ENCODE results near the gene BLOC1S3.
"Not testable (repeated sequence)": the region's sequence is repeated elsewhere in the genome, so short reads cannot be mapped to it uniquely, and the experiment has no call there.

Gene BLOC1S3

GRCh38 chr19:45186509-45187334, 8.1 kb downstream of the BLOC1S3 start:
- DNase-seq = no peak

DNA sequence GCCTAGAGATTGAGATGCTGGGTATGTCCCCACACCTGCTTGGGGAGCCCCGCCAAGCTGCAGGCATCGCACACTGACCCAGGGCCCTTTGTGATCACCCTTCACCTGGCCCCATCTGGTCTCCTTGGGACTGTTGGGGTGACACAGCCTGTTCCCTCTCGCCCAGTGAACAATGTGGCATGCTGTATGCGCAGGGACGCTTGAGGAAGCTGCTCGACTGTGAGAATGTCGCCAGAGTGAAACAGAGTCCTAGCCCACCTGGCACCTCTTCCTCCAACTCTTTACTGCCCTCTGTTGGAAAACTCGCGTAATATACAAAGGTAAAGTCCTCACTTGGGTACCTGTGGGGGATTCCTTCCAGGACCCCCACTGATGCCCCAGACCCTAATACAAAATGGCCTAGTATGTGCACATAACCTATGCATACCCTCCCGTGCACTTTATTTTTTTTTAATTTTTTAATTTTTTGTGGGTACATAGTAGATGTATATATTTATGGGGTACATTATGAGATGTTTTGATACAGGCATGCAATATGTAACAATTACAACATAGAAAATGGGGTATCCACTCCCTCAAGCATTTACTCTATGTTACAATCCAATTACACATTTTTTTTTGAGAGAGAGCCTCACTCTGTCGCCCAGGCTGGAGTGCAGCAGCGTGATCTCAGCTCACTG, 9.0 kb downstream of the BLOC1S3 start:
- peak; percentile 1 to 26 for DNase-seq

DNA sequence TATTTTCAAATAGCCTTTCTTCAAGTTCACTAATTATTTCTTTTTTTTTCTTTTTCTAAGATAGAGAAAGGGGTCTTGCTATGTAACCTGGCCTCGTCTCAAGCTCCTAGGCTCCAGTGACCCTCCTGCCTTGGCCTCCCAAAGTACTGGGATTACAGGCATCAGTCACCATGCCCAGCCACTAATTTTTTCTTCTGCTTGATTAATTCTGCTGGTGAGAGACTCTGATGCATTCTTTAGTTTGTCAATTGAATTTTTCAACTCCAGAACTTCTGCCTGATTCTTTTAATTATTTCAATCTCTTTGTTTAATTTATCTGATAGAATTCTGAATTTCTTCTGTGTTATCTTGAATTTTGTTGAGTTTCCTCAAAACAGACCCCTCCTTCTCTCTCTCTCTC, 11.4 kb downstream of the BLOC1S3 start:
- DNase-seq = no peak

DNA sequence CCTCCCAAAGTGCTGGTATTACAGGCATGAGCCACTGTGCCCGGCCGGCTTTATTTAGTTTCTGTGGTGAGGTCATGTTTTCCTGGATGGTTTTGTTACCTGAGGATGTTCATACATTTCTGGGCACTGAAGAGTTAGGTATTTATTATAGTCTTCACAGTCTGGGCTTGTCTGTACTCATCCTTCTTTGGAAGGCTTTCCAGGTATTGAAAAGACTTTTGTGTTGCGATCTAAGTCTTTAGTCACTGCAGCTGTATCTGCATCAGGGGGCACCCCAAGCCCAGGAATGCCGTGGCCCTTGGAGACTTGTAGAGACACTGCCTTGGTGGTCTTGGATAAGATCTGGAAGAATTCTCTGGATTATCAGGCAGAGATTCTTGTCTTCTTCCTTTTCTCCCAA, 12.8 kb downstream of the BLOC1S3 start:
- no peak for DNase-seq

- no peak for DNase-seq
Observed at GRCh38 chr19:45195764-45196163, 17.2 kb downstream of the BLOC1S3 start.

- DNase-seq = no peak
Observed at GRCh38 chr19:45200568-45200967, 22.0 kb downstream of the BLOC1S3 start.

DNA sequence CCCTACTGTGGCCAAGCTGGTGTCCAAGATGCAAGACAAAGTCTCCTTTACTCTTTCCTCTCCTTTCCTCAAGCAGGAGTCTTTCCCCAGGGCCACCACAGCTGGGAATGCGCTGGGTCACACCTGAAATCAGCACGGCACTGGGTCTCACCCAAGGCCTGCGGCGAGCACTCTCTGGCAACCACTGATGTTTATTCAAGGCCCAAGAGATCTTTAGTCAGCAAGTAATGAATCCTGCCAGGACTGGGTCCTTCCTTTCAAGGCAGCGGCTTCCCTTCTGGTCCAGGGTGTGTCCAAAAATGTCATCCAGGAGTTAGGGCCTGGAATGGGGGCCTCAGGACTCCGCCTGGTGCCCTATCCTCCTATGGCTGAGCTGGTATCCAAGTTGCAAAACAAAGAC, 24.1 kb downstream of the BLOC1S3 start:
- DNase-seq = no peak

DNA sequence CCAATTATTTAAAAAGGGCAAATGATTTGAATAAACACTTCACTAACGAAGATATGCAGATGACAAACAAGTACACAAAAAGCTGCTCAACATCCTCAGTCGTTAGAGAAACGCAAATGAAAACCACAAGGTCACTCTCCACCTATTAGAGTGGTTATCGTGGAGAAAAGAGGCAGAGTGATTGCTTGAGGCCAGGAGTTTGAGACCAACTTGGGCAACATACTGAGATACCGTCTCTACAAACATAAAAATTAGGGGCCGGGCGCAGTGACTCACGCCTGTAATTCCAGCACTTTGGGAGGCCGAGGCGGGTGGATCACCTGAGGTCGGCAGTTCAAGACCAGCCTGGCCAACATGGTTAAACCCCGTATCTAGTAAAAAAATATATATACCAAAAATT, 27.2 kb downstream of the BLOC1S3 start:
- DNase-seq = no peak

DNA sequence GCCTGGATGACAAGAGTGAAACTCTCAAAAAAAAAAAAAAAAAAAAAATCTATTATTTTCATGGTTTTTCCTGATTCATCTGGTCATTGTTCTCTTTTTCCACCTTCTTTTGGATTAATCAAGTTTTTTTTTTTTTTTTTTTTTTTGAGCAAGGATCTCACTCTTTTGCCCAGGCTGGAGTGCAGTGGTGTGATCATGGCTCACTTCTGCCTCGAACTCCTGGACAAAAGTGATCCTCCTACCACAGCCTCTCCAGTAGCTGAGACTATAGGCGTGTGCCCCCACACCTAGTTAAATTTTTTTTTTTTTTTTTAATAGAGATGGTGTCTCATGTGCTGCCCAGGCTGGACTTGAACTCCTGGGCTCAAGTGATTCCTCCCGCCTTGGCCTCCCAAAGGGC, 27.7 kb downstream of the BLOC1S3 start:
- DNase-seq = no peak

DNA sequence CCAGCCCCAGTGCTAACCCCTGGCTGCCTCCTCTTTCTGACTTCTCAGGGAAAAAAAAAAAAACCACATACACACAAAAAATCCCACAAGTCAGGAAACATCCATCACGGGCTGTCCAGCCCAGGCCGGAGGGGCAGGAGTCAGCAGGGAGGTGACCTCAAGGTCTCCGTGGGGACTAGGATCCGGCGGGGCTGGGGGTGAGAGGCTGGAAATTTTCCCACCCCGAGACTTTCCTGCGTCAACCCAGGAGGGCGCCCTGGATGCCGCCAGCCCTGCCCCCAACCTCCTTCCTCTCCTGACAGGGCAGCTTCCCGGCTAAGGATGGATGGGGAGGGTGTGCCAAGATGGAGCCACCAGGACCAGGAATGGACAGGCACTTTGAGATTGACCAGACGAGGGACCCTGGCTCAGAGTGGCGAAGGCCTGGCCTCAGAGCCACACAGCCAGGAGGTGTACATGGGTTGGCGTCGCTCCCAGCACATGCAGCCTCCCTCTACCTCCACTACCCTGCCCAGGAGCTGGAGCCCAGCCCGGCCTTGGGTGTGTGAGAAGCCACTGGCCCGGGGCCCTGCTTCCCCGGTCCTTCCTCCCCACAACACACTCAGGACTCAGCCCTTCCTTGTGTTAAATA, 33.3 kb downstream of the BLOC1S3 start:
- no peak for DNase-seq

- DNase-seq = no peak
Observed at GRCh38 chr19:45213031-45213430, 34.4 kb downstream of the BLOC1S3 start.

DNA sequence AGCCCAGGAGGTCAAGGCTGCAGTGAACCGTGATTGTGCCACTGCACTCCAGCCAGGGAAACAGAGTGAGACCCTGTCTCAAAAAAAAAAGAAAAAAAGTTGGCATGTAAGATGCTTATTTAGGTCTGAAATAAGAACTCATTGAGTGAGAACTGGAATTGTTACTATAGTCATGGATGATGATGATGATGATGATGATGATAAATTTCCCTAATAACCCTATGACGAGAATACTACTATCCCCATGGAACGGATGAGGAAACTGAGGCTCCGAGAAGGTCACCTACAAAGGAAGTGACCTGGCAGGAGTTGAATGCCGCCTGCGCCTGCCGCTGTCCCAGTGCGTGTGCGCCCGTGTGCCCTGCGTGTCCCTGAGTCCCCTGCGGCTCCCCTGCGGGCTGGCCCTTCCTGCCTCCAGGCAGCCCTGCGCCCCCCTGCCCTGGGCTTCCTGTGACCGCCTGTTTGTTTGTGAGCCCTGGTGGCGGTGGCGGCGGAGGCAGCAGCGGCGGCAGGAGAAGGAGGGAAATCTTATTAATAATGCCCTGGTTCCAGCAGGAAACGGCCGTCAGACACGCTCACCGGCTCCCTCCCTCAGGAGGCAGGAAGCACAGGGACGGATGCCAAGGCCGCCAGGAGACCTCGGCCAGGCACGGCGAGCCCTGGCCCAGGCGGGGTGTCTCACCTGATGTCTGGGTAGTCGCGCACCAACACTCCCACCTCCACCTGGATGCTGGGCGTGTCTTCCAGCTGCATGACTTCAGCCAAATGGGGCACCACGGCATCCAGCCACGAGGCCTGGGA, 37.0 kb downstream of the BLOC1S3 start:
- DNase-seq = no peak

- no peak for DNase-seq
Observed at GRCh38 chr19:45216667-45217066, 38.1 kb downstream of the BLOC1S3 start.

DNA sequence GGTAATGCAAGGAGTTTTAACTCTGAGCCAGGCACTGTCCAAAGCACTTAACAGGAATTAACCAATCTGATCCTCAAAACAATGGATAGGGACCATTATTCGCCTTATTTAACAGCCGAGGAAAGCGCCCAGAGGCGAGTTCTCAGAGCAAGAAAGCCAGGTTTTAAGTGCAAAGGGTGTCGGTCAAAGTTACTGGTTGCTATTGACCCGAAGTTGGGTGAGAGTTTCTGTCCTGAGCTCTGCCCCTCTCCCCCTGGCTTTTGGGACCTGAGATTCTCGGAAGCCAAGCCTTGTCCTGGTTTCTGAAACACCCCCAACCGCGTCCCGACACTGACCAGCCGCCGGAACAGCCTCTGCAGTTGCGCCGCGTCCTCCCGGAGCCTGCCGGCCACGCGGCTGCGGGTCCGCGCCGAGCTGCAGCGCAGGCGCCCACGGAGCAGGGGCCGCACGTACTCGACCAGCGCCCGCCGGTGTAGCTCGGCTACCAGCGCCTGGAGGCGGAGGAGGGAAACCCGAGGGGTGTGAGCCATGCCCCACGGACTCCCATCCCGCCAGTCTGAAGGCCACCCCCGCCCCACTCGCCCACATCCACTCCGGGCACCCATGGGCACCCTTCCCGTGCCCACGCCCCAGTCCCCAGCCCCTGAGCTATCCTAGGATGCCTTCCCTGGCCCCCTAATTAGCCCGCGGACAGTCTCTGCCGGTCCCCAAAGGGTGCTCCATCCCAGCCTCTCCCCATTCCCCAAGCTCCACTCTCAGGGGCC, 38.8 kb downstream of the BLOC1S3 start:
- no peak for DNase-seq

GRCh38 chr19:45217957-45218334, 39.4 kb downstream of the BLOC1S3 start:
- no peak for DNase-seq

DNA sequence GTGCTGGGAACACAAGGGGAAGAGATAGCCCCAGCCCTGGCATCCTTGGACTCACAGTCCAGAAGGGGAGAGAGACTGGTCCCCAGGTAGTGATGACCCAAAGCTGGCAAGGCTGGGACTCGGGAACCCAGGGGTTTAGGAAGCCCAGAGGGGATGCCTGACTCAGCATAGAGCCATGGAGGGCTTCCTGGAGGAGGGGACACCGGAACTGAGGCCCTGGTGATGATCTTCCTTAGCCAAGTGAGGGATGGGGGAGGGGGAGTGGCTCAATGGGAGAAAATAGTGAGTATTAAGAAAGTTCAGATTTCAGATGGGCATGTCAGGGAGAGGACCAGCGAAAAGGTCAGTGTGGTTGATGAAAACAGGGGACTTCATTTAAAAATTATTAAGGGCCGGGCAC, 39.8 kb downstream of the BLOC1S3 start:
- DNase-seq = no peak

GRCh38 chr19:45218911-45219743, 40.5 kb downstream of the BLOC1S3 start:
- DNase-seq = no peak

- no peak for DNase-seq
Observed at GRCh38 chr19:45222724-45223123, 44.1 kb downstream of the BLOC1S3 start.

- DNase-seq = no peak
Observed at GRCh38 chr19:45223879-45224278, 45.3 kb downstream of the BLOC1S3 start.

GRCh38 chr19:45224645-45225044, 46.1 kb downstream of the BLOC1S3 start:
- no peak for DNase-seq

DNA sequence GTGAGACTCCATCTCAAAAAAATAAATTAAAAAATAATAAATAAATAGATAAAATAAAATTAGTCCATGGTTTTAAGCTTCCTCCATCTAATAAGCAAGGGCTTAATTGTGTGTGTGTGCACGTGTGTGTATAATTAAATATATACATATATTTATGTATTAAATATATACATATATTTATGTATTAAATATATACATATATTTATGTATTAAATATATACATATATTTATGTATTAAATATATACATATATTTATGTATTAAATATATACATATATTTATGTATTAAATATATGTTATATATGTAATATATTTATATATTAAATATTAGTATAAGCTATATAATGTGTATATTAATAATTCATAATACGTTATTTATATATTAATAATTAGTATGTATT, 50.5 kb downstream of the BLOC1S3 start:
- DNase-seq = not testable (repeated sequence)

Measured in AML-193 (cell line).